H9 (cell line): ENCODE data around the gene SQOR. TPM values are rescaled to one million over a fixed set of nuclear protein-coding genes. Genes with fewer than 3 reads are reported as not detected.

ENCODE experiments used
- DNase-seq: peaks from one replicate; pipeline ENCODE4 v3.0.0-alpha.2; 2017
- H2AFZ ChIP-seq: one replicate; pipeline ENCODE4 v1.6.1; 2013; ENCODE audit warnings: mild to moderate bottlenecking, low read length, control low read depth, moderate library complexity
- H2AK5ac ChIP-seq: 2 replicates; pipeline ENCODE4 v1.6.1; 2013; ENCODE audit warnings: low read length, control low read depth, mixed read lengths; ENCODE audit not compliant: insufficient read length
- H2BK120ac ChIP-seq: one replicate; pipeline ENCODE4 v1.6.1; 2013; ENCODE audit warnings: low read depth, mild to moderate bottlenecking, low read length, control low read depth, inconsistent platforms; ENCODE audit not compliant: poor library complexity, severe bottlenecking
- H2BK12ac ChIP-seq: 2 replicates; pipeline ENCODE4 v1.6.1; 2013; ENCODE audit warnings: low read length, control low read depth, mixed read lengths, low read depth; ENCODE audit not compliant: insufficient read length
- H2BK15ac ChIP-seq: 2 replicates; pipeline ENCODE4 v1.6.1; 2013; ENCODE audit warnings: low read depth, low read length, control low read depth
- H2BK20ac ChIP-seq: one replicate; pipeline ENCODE4 v1.6.1; 2013; ENCODE audit warnings: low read depth, mild to moderate bottlenecking, low read length, control low read depth, inconsistent platforms; ENCODE audit not compliant: poor library complexity, severe bottlenecking
- H2BK5ac ChIP-seq: 2 replicates; pipeline ENCODE4 v1.6.1; 2013; ENCODE audit warnings: low read length, control low read depth, mixed read lengths; ENCODE audit not compliant: insufficient read length
- H3K14ac ChIP-seq: 2 replicates; pipeline ENCODE4 v1.6.1; 2013; ENCODE audit warnings: low read length, control low read depth; ENCODE audit not compliant: insufficient read depth
- H3K18ac ChIP-seq: 2 replicates; pipeline ENCODE4 v1.6.1; 2013; ENCODE audit warnings: low read depth, mild to moderate bottlenecking, mixed read lengths, low read length, control low read depth; ENCODE audit not compliant: insufficient read length
- H3K23ac ChIP-seq: 2 replicates; pipeline ENCODE4 v1.6.1; 2013; ENCODE audit warnings: low read length, control low read depth, mixed read lengths, low read depth; ENCODE audit not compliant: insufficient read length
- H3K23me2 ChIP-seq: 2 replicates; pipeline ENCODE4 v1.6.1; 2013; ENCODE audit warnings: low read depth, mild to moderate bottlenecking, mixed read lengths, low read length, control low read depth; ENCODE audit not compliant: insufficient read length, poor library complexity, severe bottlenecking
- H3K27ac ChIP-seq: 2 replicates; pipeline ENCODE4 v1.5.1; 2013; ENCODE audit warnings: low read length, control low read depth, mixed read lengths, low read depth; ENCODE audit not compliant: insufficient read length
- H3K27me3 ChIP-seq: 2 replicates; pipeline ENCODE4 v1.6.1; 2013; ENCODE audit warnings: low read length, control low read depth, inconsistent platforms; ENCODE audit not compliant: insufficient read depth
- H3K4ac ChIP-seq: 2 replicates; pipeline ENCODE4 v1.6.1; 2013; ENCODE audit warnings: low read depth, mild to moderate bottlenecking, control low read depth, inconsistent platforms, low read length, moderate library complexity
- H3K4me1 ChIP-seq: 2 replicates; pipeline ENCODE4 v1.6.1; 2013; ENCODE audit warnings: low read length, control low read depth, inconsistent platforms; ENCODE audit not compliant: insufficient read depth
- H3K4me2 ChIP-seq: 2 replicates; pipeline ENCODE4 v1.6.1; 2013; ENCODE audit warnings: low read length, control low read depth, mixed read lengths; ENCODE audit not compliant: insufficient read length, insufficient read depth
- H3K56ac ChIP-seq: 2 replicates; pipeline ENCODE4 v1.6.1; 2013; ENCODE audit warnings: low read depth, mild to moderate bottlenecking, mixed read lengths, low read length, control low read depth; ENCODE audit not compliant: insufficient read length
- H3K79me1 ChIP-seq: 2 replicates; pipeline ENCODE4 v1.6.1; 2013; ENCODE audit warnings: low read depth, mild to moderate bottlenecking, moderate library complexity, low read length, control low read depth, inconsistent platforms; ENCODE audit not compliant: insufficient read depth, poor library complexity, severe bottlenecking
- H3K79me2 ChIP-seq: 2 replicates; pipeline ENCODE4 v1.6.1; 2013; ENCODE audit warnings: low read length, control low read depth, inconsistent platforms; ENCODE audit not compliant: insufficient read depth
- H3K9ac ChIP-seq: 2 replicates; pipeline ENCODE4 v1.6.1; 2013; ENCODE audit warnings: low read length, control low read depth, mixed read lengths; ENCODE audit not compliant: insufficient read length; ENCODE audit errors: extremely low read depth
- H3K9me3 ChIP-seq: one replicate; pipeline ENCODE4 v1.6.1; 2013; ENCODE audit warnings: low read depth, low read length, inconsistent platforms; ENCODE audit not compliant: control insufficient read depth
- H3T11ph ChIP-seq: one replicate; pipeline ENCODE4 v1.6.1; 2013; ENCODE audit warnings: mild to moderate bottlenecking, low read length, control low read depth, inconsistent platforms
- H4K20me1 ChIP-seq: one replicate; pipeline ENCODE4 v1.6.1; 2013; ENCODE audit not compliant: control insufficient read depth, insufficient read length, insufficient read depth
- H4K5ac ChIP-seq: 2 replicates; pipeline ENCODE4 v1.6.1; 2013; ENCODE audit warnings: low read depth, mild to moderate bottlenecking, mixed read lengths, low read length, control low read depth; ENCODE audit not compliant: insufficient read length
- H4K8ac ChIP-seq: replicated peaks from 2 replicates; pipeline ENCODE4 v1.6.1; 2013; ENCODE audit warnings: low read length, control low read depth, mixed read lengths, low read depth; ENCODE audit not compliant: insufficient read length
- H4K91ac ChIP-seq: 2 replicates; pipeline ENCODE4 v1.6.1; 2013; ENCODE audit warnings: low read depth, mild to moderate bottlenecking, moderate library complexity, mixed read lengths, low read length, control low read depth; ENCODE audit not compliant: insufficient read length
- H3K27ac Mint-ChIP-seq, 3 experiments: 2 replicates in 2 of 3; 3 replicates in 1 of 3; pipeline ENCODE4 v1.8.0; 2020 to 2021; ENCODE audit warnings: mixed read lengths in 3 of 3, mild to moderate bottlenecking in 1 of 3, moderate library complexity in 1 of 3
- H3K27me3 Mint-ChIP-seq: 2 replicates; pipeline ENCODE4 v1.8.0; 2021; ENCODE audit warnings: low read depth, mild to moderate bottlenecking, moderate library complexity, mixed read lengths
- H3K36me3 Mint-ChIP-seq, 3 experiments: 2 replicates in 2 of 3; 3 replicates in 1 of 3; pipeline ENCODE4 v1.8.0; 2020 to 2021; ENCODE audit warnings: low read depth in 3 of 3, mixed read lengths in 3 of 3; ENCODE audit not compliant: insufficient read depth in 1 of 3
- H3K4me1 Mint-ChIP-seq, 2 experiments: 2 replicates each; pipeline ENCODE4 v1.8.0; 2020; ENCODE audit warnings: mixed read lengths in 2 of 2
- H3K4me3 Mint-ChIP-seq, 2 experiments: 2 replicates in 1 of 2; 3 replicates in 1 of 2; pipeline ENCODE4 v1.8.0; 2020 to 2021; ENCODE audit warnings: mild to moderate bottlenecking in 2 of 2, mixed read lengths in 2 of 2, moderate library complexity in 1 of 2
- H3K9me3 Mint-ChIP-seq, 2 experiments: 2 replicates in 1 of 2; 3 replicates in 1 of 2; pipeline ENCODE4 v1.8.0; 2020; ENCODE audit warnings: mild to moderate bottlenecking in 2 of 2, mixed read lengths in 2 of 2, moderate library complexity in 1 of 2
- WGBS: extraction: QIAGEN DNeasy Blood & Tissue Kit; methylation state at CpG from one replicate; pipeline ENCODE4 v1.1.7; 2013; ENCODE audit warnings: missing lambda C conversion rate, low lambda C conversion rate, mixed read lengths; ENCODE audit not compliant: insufficient read length; ENCODE audit errors: extremely low coverage; 5-methylcytosine and 5-hydroxymethylcytosine counted together
- total RNA-seq: library from RNA; stranded (reverse); gene quantifications from 2 replicates; pipeline ENCODE4 v1.2.1, GENCODE V29; 2021
- TF ChIP-seq, protein P1 (sequence below): fragments of 200-600 bp; sonication (generic); conservative IDR thresholded peaks from 3 replicates; pipeline ENCODE4 v1.8.0; 2021; ENCODE audit warnings: antibody characterized with exemption, mild to moderate bottlenecking

The SQOR gene
- total RNA-seq, 1 experiment from 2014 or later, result 0.17 TPM

DNA sequence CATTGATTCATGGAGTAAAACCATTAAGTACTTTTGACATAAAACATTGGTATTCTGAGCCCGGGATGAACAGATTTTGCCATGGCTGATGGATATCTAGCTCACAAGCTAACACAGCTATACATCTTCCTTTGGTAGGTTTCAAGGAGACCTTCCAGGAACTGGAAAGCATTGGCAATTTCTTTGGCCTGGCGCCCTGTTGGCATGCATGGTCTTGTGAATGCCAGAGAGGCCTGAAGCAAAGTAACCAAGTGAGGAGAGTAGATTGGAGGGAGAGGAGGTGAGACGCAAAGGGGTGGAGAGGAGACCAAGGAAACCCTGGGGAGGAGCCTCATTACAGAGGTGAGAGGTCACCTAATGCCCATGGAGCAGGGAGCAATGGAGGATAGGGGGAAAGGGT is 67.2 kb downstream of the SQOR start:
- H3K18ac ChIP-seq, result no peak overlapping the region
- H4K20me1 ChIP-seq, result no peaks in the 10 kb centered on the region
- Mint-ChIP-seq H3K4me3 (no peak overlapping the region), H3K9me3 (peaks cover 0 to 8% of the 10 kb centered on the region in 2 experiments; a peak in 2 of 5 replicates), H3K27me3 (peaks cover 26% of the 10 kb centered on the region), H3K4me1 (peaks cover 8 to 16% of the 10 kb centered on the region in 2 experiments), H3K36me3 (no peaks in the 10 kb centered on the region; a peak in 2 of 7 replicates), H3K27ac (no peak overlapping the region)
- TF ChIP-seq, protein P1, sequence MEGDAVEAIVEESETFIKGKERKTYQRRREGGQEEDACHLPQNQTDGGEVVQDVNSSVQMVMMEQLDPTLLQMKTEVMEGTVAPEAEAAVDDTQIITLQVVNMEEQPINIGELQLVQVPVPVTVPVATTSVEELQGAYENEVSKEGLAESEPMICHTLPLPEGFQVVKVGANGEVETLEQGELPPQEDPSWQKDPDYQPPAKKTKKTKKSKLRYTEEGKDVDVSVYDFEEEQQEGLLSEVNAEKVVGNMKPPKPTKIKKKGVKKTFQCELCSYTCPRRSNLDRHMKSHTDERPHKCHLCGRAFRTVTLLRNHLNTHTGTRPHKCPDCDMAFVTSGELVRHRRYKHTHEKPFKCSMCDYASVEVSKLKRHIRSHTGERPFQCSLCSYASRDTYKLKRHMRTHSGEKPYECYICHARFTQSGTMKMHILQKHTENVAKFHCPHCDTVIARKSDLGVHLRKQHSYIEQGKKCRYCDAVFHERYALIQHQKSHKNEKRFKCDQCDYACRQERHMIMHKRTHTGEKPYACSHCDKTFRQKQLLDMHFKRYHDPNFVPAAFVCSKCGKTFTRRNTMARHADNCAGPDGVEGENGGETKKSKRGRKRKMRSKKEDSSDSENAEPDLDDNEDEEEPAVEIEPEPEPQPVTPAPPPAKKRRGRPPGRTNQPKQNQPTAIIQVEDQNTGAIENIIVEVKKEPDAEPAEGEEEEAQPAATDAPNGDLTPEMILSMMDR, result no peak
- no peak overlapping the region for H4K5ac ChIP-seq
- no peak overlapping the region for H3K4ac ChIP-seq
- H2BK15ac ChIP-seq, result no peak overlapping the region
- H3K4me2 ChIP-seq, result no peak overlapping the region
- no peak overlapping the region for H3T11ph ChIP-seq
- H4K8ac ChIP-seq, result no peak overlapping the region
- no peak overlapping the region for H2AK5ac ChIP-seq
- H4K91ac ChIP-seq, result no peak overlapping the region
- H3K4me1 ChIP-seq, result no peaks in the 10 kb centered on the region
- no peaks in the 10 kb centered on the region for H3K9me3 ChIP-seq
- no peaks in the 10 kb centered on the region for H3K79me2 ChIP-seq
- no peak for DNase-seq
- no peak overlapping the region for H2AFZ ChIP-seq
- no peaks in the 10 kb centered on the region; the same call in 1 of the 2 replicates for H3K27me3 ChIP-seq
- H2BK5ac ChIP-seq, result no peak overlapping the region
- H2BK12ac ChIP-seq, result no peak overlapping the region
- H2BK20ac ChIP-seq, result no peak overlapping the region
- H3K9ac ChIP-seq, result no peak overlapping the region
- H3K27ac ChIP-seq, result no peak overlapping the region
- WGBS, result no CpG with 5 or more reads among the region's 3 CpGs
- no peak overlapping the region for H2BK120ac ChIP-seq
- peaks cover 3% of the 10 kb centered on the region for H3K23me2 ChIP-seq
- no peak overlapping the region for H3K23ac ChIP-seq
- no peak overlapping the region for H3K56ac ChIP-seq
- H3K79me1 ChIP-seq, result no peaks in the 10 kb centered on the region
- H3K14ac ChIP-seq, result no peak overlapping the region
